Activated naive CD4-positive, alpha-beta T cell treated with anti-CD3 and anti-CD28 coated beads for 36 hours (primary cell): ENCODE measurements around the gene FAF1. TPM values are rescaled to one million over a fixed set of nuclear protein-coding genes. Genes with fewer than 3 reads are reported as not detected.
"Not testable (repeated sequence)": the region's sequence is repeated elsewhere in the genome, so short reads cannot be mapped to it uniquely, and the experiment has no call there.

Source experiments
- CTCF ChIA-PET: fragments of 350-600 bp; sonication (Branson Sonifier 250); formaldehyde crosslinking; loops from one replicate; lab custom pipeline; 2021; ENCODE audit warnings: antibody characterized with exemption; lab: Charles Lee
- DNase-seq: peaks from one replicate; pipeline ENCODE4 v3.0.0-alpha.2; 2020
- H3K27ac Mint-ChIP-seq: one replicate; pipeline ENCODE4 v1.8.0; 2021; ENCODE audit warnings: mild to moderate bottlenecking, mixed read lengths
- H3K27me3 Mint-ChIP-seq: one replicate; pipeline ENCODE4 v1.8.0; 2021; ENCODE audit warnings: low read depth, mixed read lengths
- H3K36me3 Mint-ChIP-seq: one replicate; pipeline ENCODE4 v1.8.0; 2021; ENCODE audit warnings: low read depth, mixed read lengths
- H3K4me1 Mint-ChIP-seq: one replicate; pipeline ENCODE4 v1.8.0; 2021; ENCODE audit warnings: low read depth, mixed read lengths
- H3K4me3 Mint-ChIP-seq: one replicate; pipeline ENCODE4 v1.8.0; 2021; ENCODE audit warnings: mild to moderate bottlenecking, moderate library complexity, mixed read lengths
- H3K9me3 Mint-ChIP-seq: one replicate; pipeline ENCODE4 v1.8.0; 2021; ENCODE audit warnings: mixed read lengths
- intact Hi-C: fragments of 100-400 bp; cut with micrococcal nuclease; formaldehyde crosslinking; loops from one replicate; pipeline ENCODE4 v1.15.1; 2023
- total RNA-seq, 2 experiments: library from RNA; stranded (reverse); gene quantifications; one replicate each; pipeline ENCODE4 v1.2.3, GENCODE V29; 2021

The FAF1 gene
- total RNA-seq, result 10 to 100 TPM; 87.9 to 90.1 TPM

DNA sequence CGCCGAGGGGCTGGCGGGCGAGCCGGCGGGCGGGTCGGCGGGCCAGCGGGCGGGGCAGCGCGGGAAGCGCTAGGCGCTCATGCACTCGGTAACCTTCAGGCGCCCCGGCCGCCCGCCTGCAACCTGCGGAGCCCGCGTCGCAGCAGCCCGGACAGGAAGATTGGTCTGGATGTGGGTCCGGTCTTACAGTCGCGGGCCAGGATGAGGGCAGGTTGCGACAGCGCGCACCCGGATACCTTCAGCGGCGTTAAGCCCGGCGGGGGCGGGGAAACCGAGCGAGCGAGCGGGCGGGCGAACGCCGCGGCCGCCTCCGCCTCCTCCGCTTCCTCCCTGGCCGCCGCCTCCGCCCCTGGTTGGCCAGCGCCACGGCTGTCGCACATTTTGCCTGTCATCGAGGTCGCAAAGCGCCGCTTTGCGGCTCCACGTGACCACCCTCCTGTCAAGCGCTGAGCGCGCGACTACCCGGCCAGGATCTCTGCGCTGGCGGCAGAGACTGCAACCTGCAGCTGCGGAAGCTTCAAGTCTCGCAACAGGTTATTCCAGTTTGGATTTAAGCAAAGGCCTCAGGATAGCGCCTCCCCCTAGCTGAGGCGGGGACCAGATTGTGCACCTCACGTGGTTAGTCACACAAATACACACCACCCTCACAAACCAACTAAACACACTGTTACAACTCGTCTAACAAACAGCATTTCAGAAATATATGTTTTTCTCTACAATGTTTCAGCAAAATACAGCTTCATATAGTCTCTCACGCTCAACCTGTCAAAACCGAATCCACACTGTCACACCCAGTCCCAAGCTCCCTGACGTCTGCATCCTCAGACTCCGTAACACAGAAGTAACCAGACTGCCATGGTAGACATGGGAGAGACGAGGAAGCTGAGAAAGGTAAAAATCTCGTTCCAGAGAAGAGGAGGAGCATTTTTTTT lies at the start of gene FAF1:
FAF1 (minus strand) TSS at position 355 of the 932 bp plus-strand sequence. CDS start 456 bp downstream, outside the sequence.
- Mint-ChIP-seq H3K27me3 (no peaks in the 10 kb centered on the region), H3K36me3 (peaks cover 3% of the 10 kb centered on the region), H3K4me3 (peak within 1 kb of the TSS; percentile 86), H3K4me1 (peaks cover 25% of the 10 kb centered on the region), H3K27ac (peak within 1 kb of the TSS; percentile 85), H3K9me3 (no peaks in the 10 kb centered on the region)
- CTCF ChIA-PET, result interaction anchor here (0.6 to 1.9 kb wide), 8 partner anchors 10 to 257 kb away, joined by 3 to 20 read pairs (median 4); partner anchors contain the start of gene CDKN2C
- intact Hi-C loops, result loop anchor here (1.0 to 2.0 kb wide), 4 partner anchors 8 to 277 kb away; partner anchors contain the start of gene RNF11
- peak; percentile 97 for DNase-seq

- H3K36me3 Mint-ChIP-seq, result peaks cover 1% of the 10 kb centered on the region
- intact Hi-C loops, result no loop called here
- no peaks in the 10 kb centered on the region for H3K9me3 Mint-ChIP-seq
- CTCF ChIA-PET, result interaction anchor here (0.6 kb wide), 1 partner anchor 11 kb away, joined by 3 read pairs; no protein-coding TSS in a partner anchor
- no peaks in the 10 kb centered on the region for H3K4me1 Mint-ChIP-seq
- DNase-seq, result no peak
- no peak overlapping the region for H3K4me3 Mint-ChIP-seq
- H3K27me3 Mint-ChIP-seq, result no peaks in the 10 kb centered on the region
- no peak overlapping the region for H3K27ac Mint-ChIP-seq
Measured at GRCh38 chr1:51009381-51009780, 49.3 kb upstream of the FAF1 start.

DNA sequence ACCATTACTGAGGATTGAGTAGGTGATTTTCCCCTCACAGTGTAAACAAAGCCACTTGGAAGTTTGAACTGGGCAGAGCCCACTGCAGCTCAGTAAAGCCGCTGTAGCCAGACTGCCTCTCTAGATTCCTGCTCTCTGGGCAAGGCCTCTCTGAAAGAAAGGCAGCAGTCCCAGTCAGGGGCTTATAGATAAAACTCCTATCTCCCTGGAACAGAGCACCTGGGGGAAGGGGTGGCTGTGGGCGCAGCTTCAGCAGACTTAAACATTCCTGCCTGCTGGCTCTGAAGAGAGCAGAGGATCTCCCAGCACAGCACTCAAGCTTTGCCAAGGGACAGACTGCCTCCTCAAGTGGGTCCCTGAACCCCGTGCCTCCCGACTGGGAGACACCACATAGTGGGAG lies 45.5 kb upstream of the FAF1 start:
- H3K27ac Mint-ChIP-seq, H3K36me3 Mint-ChIP-seq, DNase-seq, H3K4me3 Mint-ChIP-seq, H3K4me1 Mint-ChIP-seq, H3K27me3 Mint-ChIP-seq, H3K9me3 Mint-ChIP-seq, intact Hi-C loops: not testable (repeated sequence)
- CTCF ChIA-PET, result interaction anchor here (0.6 kb wide), 1 partner anchor 19 kb away, joined by 3 read pairs; no protein-coding TSS in a partner anchor

GRCh38 chr1:51002516-51002915 lies 42.4 kb upstream of the FAF1 start:
- Mint-ChIP-seq H3K27me3 (no peaks in the 10 kb centered on the region), H3K36me3 (no peaks in the 10 kb centered on the region), H3K27ac (no peak overlapping the region), H3K4me1 (no peaks in the 10 kb centered on the region), H3K9me3 (no peaks in the 10 kb centered on the region), H3K4me3 (no peak overlapping the region)
- CTCF ChIA-PET, result interaction anchor here (0.6 kb wide), 1 partner anchor 151 kb away, joined by 4 read pairs; no protein-coding TSS in a partner anchor
- no peak for DNase-seq
- intact Hi-C loops, result no loop called here

DNA sequence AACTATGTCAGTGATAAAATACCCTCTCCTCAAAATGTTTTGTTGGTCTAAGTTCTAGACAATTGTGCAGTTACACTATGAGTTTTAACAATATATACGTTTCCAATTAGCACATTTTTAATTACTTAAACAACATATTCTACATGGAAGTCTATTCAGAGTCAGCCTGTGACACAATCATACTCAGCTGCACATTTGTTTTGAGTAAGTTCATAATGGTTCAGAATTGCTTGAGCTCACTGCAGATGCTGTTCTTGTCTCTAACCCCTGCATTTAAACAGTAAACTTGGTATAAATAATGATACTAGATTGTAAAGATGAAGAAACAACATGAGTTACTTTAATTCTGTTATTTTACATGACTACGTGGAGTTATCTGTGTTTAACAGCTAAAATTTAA lies 40.6 kb upstream of the FAF1 start:
- H3K4me1 Mint-ChIP-seq, result no peaks in the 10 kb centered on the region
- H3K27me3 Mint-ChIP-seq, result peaks cover 4% of the 10 kb centered on the region
- intact Hi-C loops, result no loop called here
- H3K36me3 Mint-ChIP-seq, result no peaks in the 10 kb centered on the region
- no peak overlapping the region for H3K4me3 Mint-ChIP-seq
- no peaks in the 10 kb centered on the region for H3K9me3 Mint-ChIP-seq
- CTCF ChIA-PET, result interaction anchor here (0.6 to 0.7 kb wide), 2 partner anchors 188 to 225 kb away, joined by 3 read pairs; no protein-coding TSS in a partner anchor
- no peak for DNase-seq
- H3K27ac Mint-ChIP-seq, result no peak overlapping the region

GRCh38 chr1:51000160-51000559 lies 40.1 kb upstream of the FAF1 start:
- no peaks in the 10 kb centered on the region for H3K4me1 Mint-ChIP-seq
- CTCF ChIA-PET, result interaction anchor here (0.7 kb wide), 1 partner anchor 189 kb away, joined by 3 read pairs; no protein-coding TSS in a partner anchor
- no peak for DNase-seq
- intact Hi-C loops, result no loop called here
- peaks cover 4% of the 10 kb centered on the region for H3K27me3 Mint-ChIP-seq
- H3K27ac Mint-ChIP-seq, result no peak overlapping the region
- H3K36me3 Mint-ChIP-seq, result no peaks in the 10 kb centered on the region
- H3K9me3 Mint-ChIP-seq, result no peaks in the 10 kb centered on the region
- H3K4me3 Mint-ChIP-seq, result no peak overlapping the region

DNA sequence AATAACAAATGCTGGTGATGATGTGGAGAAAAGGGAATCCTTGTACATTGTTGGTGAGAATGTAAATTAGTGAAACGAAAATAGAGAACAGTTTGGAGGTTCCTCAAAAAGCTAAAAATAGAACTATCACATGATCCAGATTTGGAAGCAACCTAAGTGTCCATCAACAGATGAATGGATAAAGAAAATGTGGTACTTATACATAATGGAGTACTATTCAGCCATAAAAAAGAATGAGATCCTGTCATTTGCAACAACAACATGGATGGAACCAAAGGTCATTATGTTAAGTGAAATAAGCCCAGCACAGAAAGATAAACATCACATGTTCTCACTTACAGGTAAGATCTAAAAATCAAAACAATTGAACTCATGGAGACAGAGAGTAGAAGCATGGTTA lies 39.3 kb upstream of the FAF1 start:
- DNase-seq, H3K27me3 Mint-ChIP-seq, intact Hi-C loops, H3K36me3 Mint-ChIP-seq, H3K4me1 Mint-ChIP-seq, H3K27ac Mint-ChIP-seq, H3K9me3 Mint-ChIP-seq, H3K4me3 Mint-ChIP-seq, CTCF ChIA-PET: not testable (repeated sequence)

GRCh38 chr1:50996083-50996482 lies 36.0 kb upstream of the FAF1 start:
- DNase-seq, result no peak
- Mint-ChIP-seq H3K27me3 (peaks cover 4% of the 10 kb centered on the region), H3K9me3 (no peaks in the 10 kb centered on the region), H3K4me3 (no peak overlapping the region), H3K27ac (no peak overlapping the region), H3K4me1 (no peaks in the 10 kb centered on the region), H3K36me3 (no peaks in the 10 kb centered on the region)
- CTCF ChIA-PET, result interaction anchor here (0.6 kb wide), 1 partner anchor 101 kb away, joined by 3 read pairs; no protein-coding TSS in a partner anchor
- intact Hi-C loops, result no loop called here

DNA sequence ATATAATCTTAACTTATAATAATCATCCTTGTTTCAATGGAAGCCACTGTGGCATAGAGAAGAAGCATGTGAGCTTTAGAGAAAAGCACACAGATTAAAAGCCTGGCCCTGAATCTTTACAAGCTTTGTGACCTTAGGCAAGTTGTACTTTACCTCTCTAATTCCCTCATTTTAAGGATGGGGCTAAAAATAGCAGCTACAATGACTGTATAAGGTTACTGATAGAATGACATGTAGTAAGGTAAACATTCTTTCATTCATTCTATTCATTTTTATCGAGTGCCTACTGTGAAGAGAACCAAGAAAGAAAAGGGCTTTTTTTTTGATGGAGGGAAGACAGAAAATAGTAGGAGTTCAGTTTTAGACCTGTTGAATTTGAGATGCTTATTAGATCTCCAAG lies 35.6 kb upstream of the FAF1 start:
- H3K27me3 Mint-ChIP-seq, result peaks cover 4% of the 10 kb centered on the region
- no peaks in the 10 kb centered on the region for H3K4me1 Mint-ChIP-seq
- intact Hi-C loops, result no loop called here
- no peak for DNase-seq
- CTCF ChIA-PET, result interaction anchor here (0.6 kb wide), 1 partner anchor 101 kb away, joined by 3 read pairs; no protein-coding TSS in a partner anchor
- H3K4me3 Mint-ChIP-seq, result no peak overlapping the region
- H3K27ac Mint-ChIP-seq, result no peak overlapping the region
- H3K36me3 Mint-ChIP-seq, result no peaks in the 10 kb centered on the region
- no peaks in the 10 kb centered on the region for H3K9me3 Mint-ChIP-seq

- H3K4me1 Mint-ChIP-seq, result no peaks in the 10 kb centered on the region
- CTCF ChIA-PET, result no interaction called here
Measured at GRCh38 chr1:50994997-50995396, 34.9 kb upstream of the FAF1 start.

DNA sequence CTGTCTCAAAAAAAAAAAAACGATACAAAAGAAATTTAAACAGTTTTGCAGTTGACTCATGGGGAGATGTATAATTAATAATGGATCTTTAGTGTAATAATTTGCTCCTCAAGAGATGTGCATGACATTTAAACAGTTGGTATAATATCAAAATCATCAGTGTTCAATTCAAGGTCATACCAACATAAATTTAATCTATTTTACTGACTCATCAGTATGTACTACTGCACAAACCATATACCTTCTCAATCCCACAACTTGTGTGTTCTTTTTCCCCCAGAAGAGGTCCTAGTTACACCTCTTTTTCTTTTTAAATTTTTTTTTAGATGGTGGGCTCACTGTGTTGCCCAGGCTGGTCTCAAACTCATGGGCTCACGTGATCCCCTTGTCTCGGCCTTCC lies 33.6 kb upstream of the FAF1 start:
- Mint-ChIP-seq H3K36me3 (no peaks in the 10 kb centered on the region), H3K4me3 (no peak overlapping the region), H3K27ac (no peak overlapping the region), H3K9me3 (no peaks in the 10 kb centered on the region), H3K4me1 (no peaks in the 10 kb centered on the region), H3K27me3 (peaks cover 4% of the 10 kb centered on the region)
- intact Hi-C loops, result no loop called here
- no peak for DNase-seq
- CTCF ChIA-PET, result no interaction called here

More at GRCh38 chr1:50994997-50995396, 34.9 kb upstream of the FAF1 start:
- DNase-seq, result no peak
- intact Hi-C loops, result no loop called here
- Mint-ChIP-seq H3K4me3 (no peak overlapping the region), H3K27me3 (peaks cover 4% of the 10 kb centered on the region), H3K27ac (no peak overlapping the region), H3K36me3 (no peaks in the 10 kb centered on the region), H3K9me3 (no peaks in the 10 kb centered on the region)

- Mint-ChIP-seq H3K27ac (no peak overlapping the region), H3K9me3 (no peaks in the 10 kb centered on the region), H3K36me3 (no peaks in the 10 kb centered on the region), H3K4me1 (no peaks in the 10 kb centered on the region), H3K4me3 (no peak overlapping the region), H3K27me3 (peaks cover 4% of the 10 kb centered on the region)
- intact Hi-C loops, result no loop called here
- CTCF ChIA-PET, result no interaction called here
- DNase-seq, result no peak
Measured at GRCh38 chr1:50992532-50993318, 32.7 kb upstream of the FAF1 start.
